ENCODE data around the gene GGN.

- no peak for TF ChIP-seq CTCF (IDR thresholded peaks at IDR 0.05)
- no peak for TF ChIP-seq POLR2A (IDR thresholded peaks at IDR 0.05)
Observed at GRCh38 chr19:38369584-38369983, 18.2 kb downstream of the GGN start.

Measured in thyroid gland (tissue), 4 donors.